Body of pancreas (tissue), 4 donors: ENCODE measurements around the gene CTIF. TPM values are rescaled to one million over a fixed set of nuclear protein-coding genes. Genes with fewer than 3 reads are reported as not detected.

Source experiments
- ATAC-seq: fragments of 150-250 bp; one replicate; pipeline ENCODE4 v1.9.1; 2016
- DNase-seq, 4 donors: peaks; one replicate each; pipeline ENCODE4 v3.0.0-alpha.2; 2019
- H3K27ac ChIP-seq, 4 donors: fragments of 200-600 bp; sonication (generic); 1 replicate in 3 of 4; 2 replicates in 1 of 4; pipeline versions ENCODE4 v1.5.1 to v1.6.1; 2016 to 2019; ENCODE audit warnings: mild to moderate bottlenecking in 1 of 4, mixed read lengths in 1 of 4, moderate library complexity in 1 of 4
- H3K27me3 ChIP-seq, 2 donors: fragments of 200-600 bp; sonication (generic); one replicate each; pipeline ENCODE4 v1.6.0; 2016; ENCODE audit warnings: mild to moderate bottlenecking in 1 of 2
- H3K36me3 ChIP-seq, 2 donors: fragments of 200-600 bp; sonication (generic); replicated peaks in 1 of 2; 2 replicates each; pipeline ENCODE4 v1.5.1; 2016; ENCODE audit warnings: low read depth in 2 of 2; ENCODE audit not compliant: insufficient read depth in 1 of 2
- H3K4me1 ChIP-seq: fragments of 200-600 bp; sonication (generic); one replicate; pipeline ENCODE4 v1.6.0; 2016
- H3K4me3 ChIP-seq, 2 donors: fragments of 200-600 bp; sonication (generic); 1 replicate in 1 of 2; 2 replicates in 1 of 2; pipeline ENCODE4 v1.5.1; 2016 to 2019
- H3K9me3 ChIP-seq, 3 donors: fragments of 200-600 bp; sonication (generic); 1 replicate in 2 of 3; 2 replicates in 1 of 3; pipeline ENCODE4 v1.5.1; 2016
- POLR2A ChIP-seq, 3 donors: fragments of 450-650 bp; IDR thresholded peaks; one replicate each; pipeline ENCODE4 v1.6.1; 2016; ENCODE audit warnings: antibody characterized with exemption in 3 of 3, mild to moderate bottlenecking in 2 of 3
- WGBS, 2 donors: methylation state at CpG; one replicate each; pipeline ENCODE4 v1.1.5; 2017; 5-methylcytosine and 5-hydroxymethylcytosine counted together
- intact Hi-C: fragments of 100-400 bp; cut with DNase I; formaldehyde crosslinking; loops from one replicate; pipeline ENCODE4 v1.15.1; 2023
- total RNA-seq, 2 donors: library from RNA; depleted of rRNA; stranded (reverse); fragments of >200 nt; gene quantifications; one replicate each; pipeline ENCODE4 v1.1.0, GENCODE V29; 2016
- TF ChIP-seq, protein P1 (sequence below), 7 experiments: fragments of 450-650 bp in 4 of 7; fragments of 200-600 bp in 3 of 7; sonication (generic) in 3 of 7; IDR thresholded peaks; one replicate each; pipeline ENCODE4 v1.5.1; 2016 to 2019; ENCODE audit warnings: antibody characterized with exemption in 7 of 7

CTIF gene
- total RNA-seq, 2 donors from 2014 or later, result 18.7 to 24.4 TPM

DNA sequence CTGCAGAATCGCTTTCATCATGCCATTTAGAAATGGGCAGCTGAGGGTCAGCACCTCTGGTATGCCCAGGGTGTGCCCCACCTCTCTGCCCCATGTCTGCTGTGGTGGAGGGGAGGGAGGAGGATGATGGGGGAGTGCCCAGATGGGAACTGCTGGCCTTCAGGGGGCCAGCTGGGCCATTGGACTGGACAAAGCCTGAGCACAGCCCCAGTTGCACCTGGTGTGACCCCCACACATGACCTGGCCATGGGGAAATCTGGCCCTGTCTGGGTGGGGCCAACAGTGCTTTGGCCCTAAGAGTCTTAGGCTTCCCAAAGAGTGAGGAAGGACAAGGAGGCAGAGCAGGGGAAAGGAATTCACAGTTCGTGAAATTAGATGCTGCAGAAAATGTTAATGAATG lies 44.1 kb downstream of the CTIF start:
- H3K27me3 ChIP-seq, result no peaks in the 10 kb centered on the region
- no peak for ATAC-seq
- H3K36me3 ChIP-seq, result no peaks in the 10 kb centered on the region
- no peak overlapping the region for H3K4me3 ChIP-seq
- no peaks in the 10 kb centered on the region for H3K9me3 ChIP-seq
- DNase-seq, result no peak
- no peak overlapping the region for H3K27ac ChIP-seq
- TF ChIP-seq, protein P1, sequence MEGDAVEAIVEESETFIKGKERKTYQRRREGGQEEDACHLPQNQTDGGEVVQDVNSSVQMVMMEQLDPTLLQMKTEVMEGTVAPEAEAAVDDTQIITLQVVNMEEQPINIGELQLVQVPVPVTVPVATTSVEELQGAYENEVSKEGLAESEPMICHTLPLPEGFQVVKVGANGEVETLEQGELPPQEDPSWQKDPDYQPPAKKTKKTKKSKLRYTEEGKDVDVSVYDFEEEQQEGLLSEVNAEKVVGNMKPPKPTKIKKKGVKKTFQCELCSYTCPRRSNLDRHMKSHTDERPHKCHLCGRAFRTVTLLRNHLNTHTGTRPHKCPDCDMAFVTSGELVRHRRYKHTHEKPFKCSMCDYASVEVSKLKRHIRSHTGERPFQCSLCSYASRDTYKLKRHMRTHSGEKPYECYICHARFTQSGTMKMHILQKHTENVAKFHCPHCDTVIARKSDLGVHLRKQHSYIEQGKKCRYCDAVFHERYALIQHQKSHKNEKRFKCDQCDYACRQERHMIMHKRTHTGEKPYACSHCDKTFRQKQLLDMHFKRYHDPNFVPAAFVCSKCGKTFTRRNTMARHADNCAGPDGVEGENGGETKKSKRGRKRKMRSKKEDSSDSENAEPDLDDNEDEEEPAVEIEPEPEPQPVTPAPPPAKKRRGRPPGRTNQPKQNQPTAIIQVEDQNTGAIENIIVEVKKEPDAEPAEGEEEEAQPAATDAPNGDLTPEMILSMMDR (IDR thresholded peaks at IDR 0.05), result no peak
- TF ChIP-seq POLR2A (IDR thresholded peaks at IDR 0.05), result no peak
- WGBS, 2 donors, result 89 to 100% methylated on average over 2 of the region's 2 CpGs
- peaks cover 3% of the 10 kb centered on the region for H3K4me1 ChIP-seq
- intact Hi-C loops, result no loop called here

DNA sequence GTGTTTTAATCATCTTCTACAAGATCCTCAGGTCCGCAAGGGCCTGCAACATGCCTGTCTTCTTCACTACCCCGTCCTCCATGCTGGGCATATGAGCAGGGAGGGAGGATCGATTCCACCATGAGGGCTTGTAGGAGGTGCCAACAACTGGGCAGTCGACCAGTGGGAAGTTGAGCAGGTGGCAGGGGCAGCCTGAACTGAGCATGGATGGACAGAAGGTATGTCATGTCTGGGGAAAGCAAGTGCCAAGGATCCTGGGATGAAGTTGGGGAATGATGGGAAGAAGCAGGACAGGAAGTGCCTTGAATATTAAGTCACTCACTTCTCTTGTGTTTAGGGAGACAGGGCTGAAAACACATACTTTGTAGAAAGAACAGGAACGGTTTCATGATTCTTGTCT lies 44.7 kb downstream of the CTIF start:
- Histone ChIP-seq H3K36me3 (no peaks in the 10 kb centered on the region), H3K4me1 (peaks cover 3% of the 10 kb centered on the region), H3K27ac (no peak overlapping the region), H3K27me3 (no peaks in the 10 kb centered on the region), H3K4me3 (no peak overlapping the region), H3K9me3 (no peaks in the 10 kb centered on the region)
- TF ChIP-seq POLR2A (IDR thresholded peaks at IDR 0.05), result no peak
- 40 to 70% methylated on average over 5 of the region's 5 CpGs for WGBS, 2 donors
- peak; percentile 37 to 59 (median 46) for DNase-seq
- peak; percentile 56 for ATAC-seq
- intact Hi-C loops, result no loop called here

DNA sequence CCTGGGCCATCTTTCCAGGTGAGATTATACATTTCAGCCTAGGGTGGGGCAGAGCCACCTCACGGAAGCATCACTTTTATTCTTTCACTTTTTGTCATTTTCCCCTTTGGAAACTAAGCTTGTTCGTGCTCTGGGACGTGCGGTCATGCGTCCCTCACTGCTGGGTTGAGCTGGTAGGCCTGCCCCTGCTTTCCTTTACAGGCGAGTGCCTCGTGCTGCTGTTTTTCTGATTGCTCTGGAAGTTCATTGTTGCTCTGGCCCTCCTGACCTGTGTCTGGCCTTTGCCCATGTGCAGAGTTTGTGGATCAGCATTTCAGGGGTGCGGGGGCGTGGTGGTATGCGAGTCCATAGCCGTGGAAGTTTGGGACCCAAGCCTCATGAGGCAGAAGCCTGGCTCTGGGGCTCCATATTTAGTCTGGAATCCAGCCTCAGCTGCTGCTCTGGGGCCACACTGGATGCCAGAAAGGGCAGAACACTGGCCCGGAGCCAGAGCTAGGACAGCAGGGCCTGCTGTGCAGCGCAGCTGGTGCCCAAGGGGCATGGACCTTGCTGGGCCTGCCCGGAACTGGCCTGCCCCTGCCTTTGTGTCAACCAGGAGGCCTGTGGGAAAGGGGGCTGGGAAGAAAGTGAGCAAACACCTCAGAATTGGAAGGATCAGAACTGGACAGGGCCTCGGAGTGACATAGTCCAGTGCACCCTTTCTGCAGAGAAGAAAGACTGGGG lies 51.1 kb downstream of the CTIF start:
- Histone ChIP-seq H3K9me3 (no peaks in the 10 kb centered on the region), H3K4me1 (no peaks in the 10 kb centered on the region), H3K27ac (no peak overlapping the region), H3K4me3 (no peak overlapping the region), H3K27me3 (no peaks in the 10 kb centered on the region), H3K36me3 (no peaks in the 10 kb centered on the region)
- intact Hi-C loops, result no loop called here
- WGBS, 2 donors, result 86 to 88% methylated on average over 11 to 15 of the region's 15 CpGs
- DNase-seq (peak in 3 of 4 donors; percentile 21 to 60 (median 55)), ATAC-seq (no peak)
- TF ChIP-seq POLR2A (IDR thresholded peaks at IDR 0.05), result no peak
- TF ChIP-seq, protein P1 (IDR thresholded peaks at IDR 0.05), result no peak

DNA sequence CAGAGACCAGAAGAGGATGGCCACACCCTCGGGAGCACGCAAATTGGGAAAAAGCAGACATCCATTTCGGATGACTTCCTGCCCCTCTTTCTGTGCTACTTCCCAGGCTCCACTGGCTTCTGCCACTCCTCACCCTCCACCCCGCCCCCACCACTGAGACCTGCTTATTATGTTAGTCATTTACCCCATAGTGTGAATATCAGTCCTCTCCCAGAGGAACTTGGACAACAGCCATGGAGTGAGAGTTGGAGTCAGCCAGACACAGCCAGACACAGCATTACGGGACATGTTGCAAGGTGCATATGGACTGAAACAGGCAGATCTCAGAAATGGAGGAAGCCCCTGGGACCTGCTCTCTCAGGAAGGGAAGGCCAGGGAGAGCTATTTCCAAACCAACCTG lies 51.8 kb downstream of the CTIF start:
- WGBS, 2 donors, result 91 to 92% methylated on average over 5 of the region's 5 CpGs
- no peaks in the 10 kb centered on the region for H3K36me3 ChIP-seq
- H3K27ac ChIP-seq, result no peak overlapping the region
- DNase-seq (no peak), ATAC-seq (no peak)
- TF ChIP-seq, protein P1 (IDR thresholded peaks at IDR 0.05), result no peak
- TF ChIP-seq POLR2A (IDR thresholded peaks at IDR 0.05), result no peak
- H3K9me3 ChIP-seq, result no peaks in the 10 kb centered on the region
- H3K27me3 ChIP-seq, result no peaks in the 10 kb centered on the region
- H3K4me1 ChIP-seq, result no peaks in the 10 kb centered on the region
- intact Hi-C loops, result no loop called here
- H3K4me3 ChIP-seq, result no peak overlapping the region

DNA sequence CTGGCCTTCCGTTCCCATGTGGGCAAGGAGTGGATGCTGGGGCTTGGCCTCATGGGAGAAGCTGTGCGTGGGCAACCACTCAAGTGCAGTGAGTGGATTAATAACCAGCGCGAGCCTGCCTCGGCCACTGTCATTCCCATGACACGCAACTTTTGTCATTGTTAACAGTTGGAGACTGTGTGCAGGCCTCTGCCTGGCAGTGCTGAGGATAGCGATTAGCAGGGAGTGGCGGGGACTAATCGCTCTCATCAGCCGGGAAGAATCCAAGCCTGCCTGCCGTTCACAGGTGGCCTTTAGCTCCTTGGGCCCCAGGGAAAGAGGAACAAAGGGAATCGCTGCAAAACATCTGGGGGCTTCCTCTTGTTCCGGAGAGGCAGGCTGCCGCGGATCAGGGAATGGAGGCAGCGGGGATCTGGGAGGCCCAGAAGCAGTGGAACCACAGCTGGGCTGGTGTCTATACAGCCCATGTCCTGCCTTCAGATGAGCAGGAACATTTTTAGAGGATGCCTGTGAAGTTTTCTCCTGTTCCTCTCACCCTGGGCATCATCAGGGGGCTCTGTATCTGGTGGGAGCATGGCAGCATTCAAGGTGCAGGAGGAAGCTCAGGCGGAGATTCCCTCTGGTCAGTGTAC lies 53.8 kb downstream of the CTIF start:
- no peak for ATAC-seq

More for the DNA sequence above, 53.8 kb downstream of the CTIF start:
- no peak for TF ChIP-seq POLR2A (IDR thresholded peaks at IDR 0.05)
- TF ChIP-seq, protein P1 (IDR thresholded peaks at IDR 0.05), result no peak
- H3K9me3 ChIP-seq, result no peaks in the 10 kb centered on the region
- intact Hi-C loops, result no loop called here
- no peak for DNase-seq
- no peaks in the 10 kb centered on the region for H3K4me1 ChIP-seq
- no peaks in the 10 kb centered on the region for H3K36me3 ChIP-seq
- WGBS, 2 donors, result 94 to 95% methylated on average over 17 of the region's 17 CpGs
- H3K27me3 ChIP-seq, result no peaks in the 10 kb centered on the region
- no peak overlapping the region for H3K4me3 ChIP-seq
- H3K27ac ChIP-seq, result no peak overlapping the region
